Activated naive CD8-positive, alpha-beta T cell treated with anti-CD3 and anti-CD28 coated beads, Interleukin-2, amount 50 U/mL, for 24 hours (primary cell): ENCODE measurements around the gene SLC39A9.

Source experiments
- ATAC-seq: fragments of 150-1000 bp; cut with Tn5 transposase; one replicate; pipeline ENCODE4 v1.10.0; 2021
- DNase-seq: peaks from one replicate; pipeline ENCODE4 v3.0.0; 2021
- H3K27ac Mint-ChIP-seq: one replicate; pipeline ENCODE4 v1.8.0; 2021; ENCODE audit warnings: mild to moderate bottlenecking, mixed read lengths
- H3K27me3 Mint-ChIP-seq: one replicate; pipeline ENCODE4 v1.8.0; 2021; ENCODE audit warnings: mixed read lengths
- H3K36me3 Mint-ChIP-seq: one replicate; pipeline ENCODE4 v1.8.0; 2021; ENCODE audit warnings: low read depth, mixed read lengths
- H3K4me1 Mint-ChIP-seq: one replicate; pipeline ENCODE4 v1.8.0; 2021; ENCODE audit warnings: mixed read lengths
- H3K4me3 Mint-ChIP-seq: one replicate; pipeline ENCODE4 v1.8.0; 2021; ENCODE audit warnings: mild to moderate bottlenecking, moderate library complexity, mixed read lengths
- H3K9me3 Mint-ChIP-seq: one replicate; pipeline ENCODE4 v1.8.0; 2021; ENCODE audit warnings: mixed read lengths

SLC39A9 gene

GRCh38 chr14:69427596-69427995 lies 29.1 kb downstream of the SLC39A9 start:
- Mint-ChIP-seq H3K27me3 (no peaks in the 10 kb centered on the region), H3K27ac (no peak overlapping the region), H3K4me1 (peaks cover 2% of the 10 kb centered on the region), H3K36me3 (peaks cover 37% of the 10 kb centered on the region), H3K9me3 (no peaks in the 10 kb centered on the region), H3K4me3 (no peak overlapping the region)
- DNase-seq (no peak), ATAC-seq (no peak)

DNA sequence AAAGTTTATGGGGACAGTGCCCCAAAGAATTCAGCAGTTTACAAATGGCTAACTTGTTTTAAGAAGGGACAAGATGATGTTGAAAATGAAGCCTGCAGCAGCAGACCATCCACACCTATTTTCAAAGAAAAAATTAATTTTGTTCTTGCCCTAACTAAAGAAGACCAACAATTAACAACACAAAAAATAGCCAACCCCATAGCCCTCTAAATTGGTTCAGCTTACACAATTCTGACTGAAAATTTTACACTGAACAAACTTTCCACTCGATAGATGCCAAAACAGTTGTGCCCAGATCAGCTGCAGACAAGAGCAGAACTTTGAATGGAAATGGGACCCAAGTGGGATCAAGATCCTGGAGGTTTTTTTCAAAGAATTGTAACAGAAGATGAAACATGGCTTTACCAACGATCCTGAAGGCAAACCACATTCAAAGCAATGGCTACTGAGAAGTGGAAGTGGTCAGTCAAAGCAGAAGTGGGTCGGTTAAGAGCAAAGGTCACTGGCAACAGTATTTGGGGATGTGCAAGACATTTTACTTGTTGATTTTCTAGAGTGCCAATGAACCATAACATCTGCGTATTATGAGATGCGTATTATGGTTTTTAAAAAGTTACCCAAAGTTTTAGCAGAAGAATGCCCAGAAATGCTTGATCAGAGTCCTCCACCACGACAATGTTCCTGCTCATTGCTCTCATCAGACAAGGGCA lies 30.0 kb downstream of the SLC39A9 start:
- Mint-ChIP-seq H3K4me1 (peaks cover 2% of the 10 kb centered on the region), H3K27me3 (no peaks in the 10 kb centered on the region), H3K36me3 (peaks cover 37% of the 10 kb centered on the region), H3K4me3 (no peak overlapping the region), H3K27ac (no peak overlapping the region), H3K9me3 (no peaks in the 10 kb centered on the region)
- DNase-seq (no peak), ATAC-seq (no peak)

DNA sequence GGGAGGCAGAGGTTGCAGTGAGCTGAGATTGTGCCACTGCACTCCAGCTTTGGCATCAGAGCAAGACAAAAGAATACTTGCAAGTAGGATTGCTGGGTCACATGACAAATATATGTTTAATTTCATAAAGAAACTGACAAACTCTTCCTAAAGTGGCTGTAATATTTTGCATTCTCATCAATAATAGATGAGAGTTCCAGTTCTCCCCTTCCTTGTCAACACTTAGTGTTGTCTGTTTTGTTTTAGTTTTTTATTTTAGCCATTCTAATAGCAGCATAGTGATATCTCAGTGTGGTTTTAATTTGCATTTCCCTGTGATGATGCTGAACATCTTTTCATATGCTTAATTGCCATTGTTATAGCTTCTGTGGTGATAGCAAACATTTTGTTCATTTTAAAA lies 31.2 kb downstream of the SLC39A9 start:
- no peak overlapping the region for H3K27ac Mint-ChIP-seq
- no peak overlapping the region for H3K4me3 Mint-ChIP-seq
- no peak for ATAC-seq
- H3K4me1 Mint-ChIP-seq = peaks cover 2% of the 10 kb centered on the region
- H3K9me3 Mint-ChIP-seq = no peaks in the 10 kb centered on the region
- DNase-seq = no peak
- H3K36me3 Mint-ChIP-seq = peaks cover 32% of the 10 kb centered on the region
- H3K27me3 Mint-ChIP-seq = no peaks in the 10 kb centered on the region

GRCh38 chr14:69430306-69430939 lies 31.9 kb downstream of the SLC39A9 start:
- Mint-ChIP-seq H3K27ac (no peak overlapping the region), H3K4me3 (no peak overlapping the region), H3K27me3 (no peaks in the 10 kb centered on the region), H3K36me3 (peaks cover 26% of the 10 kb centered on the region), H3K9me3 (no peaks in the 10 kb centered on the region), H3K4me1 (peaks cover 7% of the 10 kb centered on the region)
- no peak for DNase-seq
- ATAC-seq = no peak

DNA sequence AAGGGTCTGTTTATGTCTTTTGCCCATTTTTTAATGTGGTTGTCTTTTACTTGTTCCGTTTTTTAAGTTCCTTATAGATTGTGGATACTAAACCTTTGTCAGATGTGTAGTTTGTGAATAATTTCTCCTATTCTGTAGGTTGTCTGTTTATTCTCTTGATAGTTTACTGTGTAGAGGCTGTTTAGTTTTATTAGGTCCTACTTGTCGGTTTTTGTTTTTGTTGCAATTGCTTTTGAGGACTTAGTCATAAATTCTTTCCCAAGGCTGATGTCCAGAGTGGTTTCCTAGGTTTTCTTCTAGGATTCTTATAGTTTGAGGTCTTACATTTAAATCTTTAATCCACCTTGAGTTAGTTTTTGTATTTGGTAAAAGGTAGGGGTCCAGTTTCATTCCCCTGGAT lies 33.9 kb downstream of the SLC39A9 start:
- no peaks in the 10 kb centered on the region for H3K27me3 Mint-ChIP-seq
- H3K4me1 Mint-ChIP-seq = peaks cover 7% of the 10 kb centered on the region
- peaks cover 19% of the 10 kb centered on the region for H3K36me3 Mint-ChIP-seq
- DNase-seq = no peak
- H3K27ac Mint-ChIP-seq = no peak overlapping the region
- H3K9me3 Mint-ChIP-seq = no peaks in the 10 kb centered on the region
- no peak for ATAC-seq
- H3K4me3 Mint-ChIP-seq = no peak overlapping the region

DNA sequence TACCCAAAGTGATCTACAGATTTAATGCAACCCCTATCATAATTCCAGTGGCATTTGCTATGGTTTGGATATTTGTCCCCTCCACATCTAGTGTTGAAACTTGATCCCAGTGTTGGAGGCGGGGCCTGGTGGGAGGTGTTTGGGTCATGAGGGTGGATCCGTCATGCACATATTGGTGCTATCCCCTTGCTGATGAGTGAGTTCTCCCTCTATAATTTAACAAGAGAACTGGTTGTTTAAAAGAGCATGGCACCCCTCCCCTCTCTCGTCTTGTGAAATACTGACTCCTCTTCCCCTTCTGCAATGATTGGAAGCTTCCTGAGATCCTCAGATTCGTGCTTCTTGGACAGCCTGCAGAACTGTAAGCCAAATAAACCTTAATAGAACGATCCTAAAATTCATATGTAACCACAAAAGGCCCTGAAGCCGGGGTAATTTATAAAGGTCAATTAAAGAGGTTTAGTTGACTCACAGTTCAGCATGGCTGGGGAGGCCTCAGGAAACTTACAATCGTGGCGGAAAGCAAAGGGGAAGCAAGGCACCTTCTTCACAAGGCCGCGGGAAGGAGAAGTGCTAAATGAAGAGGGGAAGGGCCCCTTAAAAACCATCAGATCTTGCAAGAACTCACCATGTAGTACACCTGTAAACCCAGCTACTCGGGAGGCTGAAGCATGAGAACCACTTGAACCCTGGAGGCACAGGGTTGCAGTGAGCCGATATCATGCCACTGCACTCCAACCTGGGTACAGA lies 41.2 kb downstream of the SLC39A9 start:
- Mint-ChIP-seq H3K36me3 (peaks cover 23% of the 10 kb centered on the region), H3K4me1 (peaks cover 21% of the 10 kb centered on the region), H3K27ac (no peak overlapping the region), H3K4me3 (no peak overlapping the region), H3K9me3 (no peaks in the 10 kb centered on the region), H3K27me3 (no peaks in the 10 kb centered on the region)
- DNase-seq (no peak), ATAC-seq (no peak)

GRCh38 chr14:69441948-69442347 lies 43.5 kb downstream of the SLC39A9 start:
- ATAC-seq = no peak
- peaks cover 26% of the 10 kb centered on the region for H3K36me3 Mint-ChIP-seq

DNA sequence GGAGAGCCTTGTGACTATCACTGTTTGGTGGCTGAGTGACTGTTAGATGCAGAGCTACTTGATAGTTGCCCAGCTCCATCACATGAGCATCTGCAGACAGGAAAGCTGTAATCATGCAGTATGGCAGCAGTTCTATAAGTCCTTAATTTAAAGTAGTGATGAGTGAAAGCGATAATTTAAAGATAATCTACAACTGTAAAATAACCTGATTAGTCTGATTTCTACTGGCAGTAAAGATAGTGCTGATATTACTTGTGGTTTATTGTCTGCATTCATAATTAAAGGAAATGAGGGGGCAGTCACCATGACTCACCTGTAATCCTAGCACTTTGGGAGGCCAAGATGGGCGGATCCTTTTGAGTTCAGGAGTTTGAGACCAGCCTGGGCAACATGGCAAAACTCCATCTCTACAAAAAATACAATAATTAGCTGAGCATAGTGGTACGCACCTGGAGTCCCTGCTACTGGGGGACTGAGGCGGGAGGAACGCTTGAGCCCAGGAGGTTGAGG lies 44.9 kb downstream of the SLC39A9 start:
- DNase-seq = no peak
- Mint-ChIP-seq H3K36me3 (peaks cover 31% of the 10 kb centered on the region), H3K9me3 (no peaks in the 10 kb centered on the region), H3K4me1 (peaks cover 16% of the 10 kb centered on the region), H3K27me3 (no peaks in the 10 kb centered on the region), H3K27ac (peak overlapping the region; percentile 58), H3K4me3 (peak overlapping the region; percentile 12)
- no peak for ATAC-seq

More at GRCh38 chr14:69441948-69442347, 43.5 kb downstream of the SLC39A9 start:
- H3K27ac Mint-ChIP-seq = peak overlapping the region; percentile 29
- no peaks in the 10 kb centered on the region for H3K9me3 Mint-ChIP-seq
- peak overlapping the region; percentile 39 for H3K4me3 Mint-ChIP-seq
- H3K27me3 Mint-ChIP-seq = no peaks in the 10 kb centered on the region
- no peak for DNase-seq
- H3K4me1 Mint-ChIP-seq = peaks cover 16% of the 10 kb centered on the region

DNA sequence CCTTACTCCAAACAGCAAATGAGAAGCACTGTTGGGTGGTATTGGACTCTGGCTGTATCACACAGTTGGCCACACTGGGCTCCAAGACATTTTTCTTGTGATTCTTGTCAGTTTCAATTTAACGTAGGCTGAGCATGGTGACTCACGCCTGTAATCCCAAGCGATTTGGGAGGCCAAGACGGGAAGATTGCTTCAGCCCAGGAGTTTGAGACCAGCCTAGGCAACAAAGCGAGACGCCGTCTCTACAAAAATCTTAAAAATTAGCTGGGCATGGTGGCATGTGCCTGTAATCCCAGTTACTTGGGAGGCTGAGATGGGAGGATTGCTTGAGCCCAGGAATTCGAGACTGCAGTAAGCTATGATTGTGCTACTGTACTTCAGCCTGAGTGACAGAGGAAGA lies 50.7 kb downstream of the SLC39A9 start:
- H3K36me3 Mint-ChIP-seq = peaks cover 14% of the 10 kb centered on the region
- H3K27ac Mint-ChIP-seq = no peak overlapping the region
- no peaks in the 10 kb centered on the region for H3K9me3 Mint-ChIP-seq
- H3K27me3 Mint-ChIP-seq = no peaks in the 10 kb centered on the region
- H3K4me3 Mint-ChIP-seq = no peak overlapping the region
- DNase-seq (no peak), ATAC-seq (no peak)
- H3K4me1 Mint-ChIP-seq = no peaks in the 10 kb centered on the region

- ATAC-seq = no peak
- Mint-ChIP-seq H3K36me3 (peaks cover 17% of the 10 kb centered on the region), H3K4me1 (no peaks in the 10 kb centered on the region)
These were observed 53.4 kb downstream of the SLC39A9 start for GRCh38 chr14:69451941-69452340.

DNA sequence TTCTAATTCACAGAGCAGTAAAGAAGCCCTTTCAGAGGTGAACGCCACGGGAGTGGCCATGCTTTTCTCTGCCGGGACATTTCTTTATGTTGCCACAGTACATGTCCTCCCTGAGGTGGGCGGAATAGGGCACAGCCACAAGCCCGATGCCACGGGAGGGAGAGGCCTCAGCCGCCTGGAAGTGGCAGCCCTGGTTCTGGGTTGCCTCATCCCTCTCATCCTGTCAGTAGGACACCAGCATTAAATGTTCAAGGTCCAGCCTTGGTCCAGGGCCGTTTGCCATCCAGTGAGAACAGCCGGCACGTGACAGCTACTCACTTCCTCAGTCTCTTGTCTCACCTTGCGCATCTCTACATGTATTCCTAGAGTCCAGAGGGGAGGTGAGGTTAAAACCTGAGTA lies 59.9 kb downstream of the SLC39A9 start:
- no peak for ATAC-seq
- no peaks in the 10 kb centered on the region for H3K27me3 Mint-ChIP-seq
- H3K27ac Mint-ChIP-seq = no peak overlapping the region
- H3K4me3 Mint-ChIP-seq = no peak overlapping the region
- H3K9me3 Mint-ChIP-seq = no peaks in the 10 kb centered on the region
- peaks cover 23% of the 10 kb centered on the region for H3K36me3 Mint-ChIP-seq
- H3K4me1 Mint-ChIP-seq = no peaks in the 10 kb centered on the region
- DNase-seq = no peak

More at GRCh38 chr14:69451941-69452340, 53.4 kb downstream of the SLC39A9 start:
- no peak for DNase-seq
- Mint-ChIP-seq H3K27me3 (no peaks in the 10 kb centered on the region), H3K4me3 (no peak overlapping the region), H3K27ac (peak overlapping the region; percentile 36), H3K9me3 (no peaks in the 10 kb centered on the region)

DNA sequence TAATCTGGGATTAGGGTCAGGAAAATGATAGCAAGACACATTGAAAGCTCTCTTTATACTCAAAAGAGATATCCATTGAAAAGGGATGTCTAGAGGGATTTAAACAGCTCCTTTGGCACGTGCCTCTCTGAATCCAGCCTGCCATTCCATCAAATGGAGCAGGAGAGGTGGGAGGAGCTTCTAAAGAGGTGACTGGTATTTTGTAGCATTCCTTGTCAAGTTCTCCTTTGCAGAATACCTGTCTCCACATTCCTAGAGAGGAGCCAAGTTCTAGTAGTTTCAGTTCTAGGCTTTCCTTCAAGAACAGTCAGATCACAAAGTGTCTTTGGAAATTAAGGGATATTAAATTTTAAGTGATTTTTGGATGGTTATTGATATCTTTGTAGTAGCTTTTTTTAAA lies 60.6 kb downstream of the SLC39A9 start:
- H3K9me3 Mint-ChIP-seq = no peaks in the 10 kb centered on the region
- no peak for DNase-seq
- no peaks in the 10 kb centered on the region for H3K27me3 Mint-ChIP-seq
- no peak overlapping the region for H3K27ac Mint-ChIP-seq
- no peak for ATAC-seq
- H3K4me3 Mint-ChIP-seq = no peak overlapping the region
- H3K36me3 Mint-ChIP-seq = peaks cover 23% of the 10 kb centered on the region
- no peaks in the 10 kb centered on the region for H3K4me1 Mint-ChIP-seq

- Mint-ChIP-seq H3K4me1 (no peaks in the 10 kb centered on the region), H3K4me3 (no peak overlapping the region), H3K27ac (no peak overlapping the region), H3K27me3 (no peaks in the 10 kb centered on the region), H3K9me3 (no peaks in the 10 kb centered on the region), H3K36me3 (peaks cover 23% of the 10 kb centered on the region)
- DNase-seq (peak; percentile 52), ATAC-seq (peak; percentile 90)
These were observed 61.7 kb downstream of the SLC39A9 start for GRCh38 chr14:69460093-69460701.

GRCh38 chr14:69464379-69464778 lies 65.9 kb downstream of the SLC39A9 start:
- no peak for DNase-seq
- H3K4me3 Mint-ChIP-seq = no peak overlapping the region
- H3K27ac Mint-ChIP-seq = no peak overlapping the region
- H3K27me3 Mint-ChIP-seq = no peaks in the 10 kb centered on the region
- no peaks in the 10 kb centered on the region for H3K4me1 Mint-ChIP-seq
- H3K9me3 Mint-ChIP-seq = no peaks in the 10 kb centered on the region
- no peak for ATAC-seq
- H3K36me3 Mint-ChIP-seq = peaks cover 4% of the 10 kb centered on the region
